Subcutaneous adipose tissue (tissue), 4 donors: Measurements from ENCODE around the gene ARHGEF2. TPM values are rescaled to one million over a fixed set of nuclear protein-coding genes. Genes with fewer than 3 reads are reported as not detected.

ENCODE experiments used
- total RNA-seq, 4 donors: library from RNA; depleted of rRNA; stranded (reverse); fragments of >200 nt; gene quantifications; one replicate each; pipeline ENCODE4 v1.1.0, GENCODE V29; 2016
- TF ChIP-seq, protein P1 (sequence below): fragments of 450-650 bp; IDR thresholded peaks from one replicate; pipeline ENCODE4 v1.5.1; 2016; ENCODE audit warnings: low read depth, mild to moderate bottlenecking, control low read depth, antibody characterized with exemption, moderate library complexity

The ARHGEF2 gene
- total RNA-seq, 4 donors from 2014 or later: 77.9 to 143 (median 131) TPM

GRCh38 chr1:156002188-156002911, 24.0 kb upstream of the ARHGEF2 start:
- TF ChIP-seq, protein P1, sequence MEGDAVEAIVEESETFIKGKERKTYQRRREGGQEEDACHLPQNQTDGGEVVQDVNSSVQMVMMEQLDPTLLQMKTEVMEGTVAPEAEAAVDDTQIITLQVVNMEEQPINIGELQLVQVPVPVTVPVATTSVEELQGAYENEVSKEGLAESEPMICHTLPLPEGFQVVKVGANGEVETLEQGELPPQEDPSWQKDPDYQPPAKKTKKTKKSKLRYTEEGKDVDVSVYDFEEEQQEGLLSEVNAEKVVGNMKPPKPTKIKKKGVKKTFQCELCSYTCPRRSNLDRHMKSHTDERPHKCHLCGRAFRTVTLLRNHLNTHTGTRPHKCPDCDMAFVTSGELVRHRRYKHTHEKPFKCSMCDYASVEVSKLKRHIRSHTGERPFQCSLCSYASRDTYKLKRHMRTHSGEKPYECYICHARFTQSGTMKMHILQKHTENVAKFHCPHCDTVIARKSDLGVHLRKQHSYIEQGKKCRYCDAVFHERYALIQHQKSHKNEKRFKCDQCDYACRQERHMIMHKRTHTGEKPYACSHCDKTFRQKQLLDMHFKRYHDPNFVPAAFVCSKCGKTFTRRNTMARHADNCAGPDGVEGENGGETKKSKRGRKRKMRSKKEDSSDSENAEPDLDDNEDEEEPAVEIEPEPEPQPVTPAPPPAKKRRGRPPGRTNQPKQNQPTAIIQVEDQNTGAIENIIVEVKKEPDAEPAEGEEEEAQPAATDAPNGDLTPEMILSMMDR: no peak

GRCh38 chr1:156001662-156002171, 23.4 kb upstream of the ARHGEF2 start:
- TF ChIP-seq, protein P1: no peak

DNA sequence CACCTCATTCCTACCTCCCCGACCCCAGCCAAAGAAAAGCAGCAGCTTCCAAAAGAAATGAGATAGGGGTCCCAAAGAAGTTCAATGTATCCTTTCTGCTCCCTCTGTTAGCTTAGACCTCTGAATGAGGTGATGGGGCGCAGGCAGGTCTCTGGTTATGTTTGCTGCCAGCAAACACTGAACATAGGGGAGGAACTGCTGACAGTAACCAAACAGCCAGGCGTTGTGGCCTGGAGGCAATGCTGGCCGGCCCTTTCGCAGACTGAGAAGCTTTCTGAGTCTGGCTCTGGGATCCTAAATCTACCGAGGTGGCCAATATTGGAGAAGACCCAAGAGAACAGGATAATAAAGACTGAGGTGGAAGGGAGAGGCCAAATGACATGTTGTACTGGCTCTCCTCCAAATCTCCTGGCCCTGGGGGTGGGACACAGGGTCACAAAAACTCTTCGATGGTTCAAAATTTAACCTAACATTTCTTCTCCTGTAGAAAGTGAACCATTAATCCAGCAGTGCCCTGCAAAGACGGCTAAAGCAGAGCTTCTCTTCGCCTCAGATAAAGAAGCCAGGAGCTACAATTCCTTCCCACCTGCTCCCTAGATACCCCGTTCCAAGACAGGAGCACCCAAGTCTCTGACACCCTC, 22.8 kb upstream of the ARHGEF2 start:
- TF ChIP-seq, protein P1: no peak

GRCh38 chr1:155999964-156000363, 21.6 kb upstream of the ARHGEF2 start:
- TF ChIP-seq, protein P1: no peak

GRCh38 chr1:155996166-155996565, 17.8 kb upstream of the ARHGEF2 start:
- TF ChIP-seq, protein P1: no peak

GRCh38 chr1:155993595-155993994, 15.2 kb upstream of the ARHGEF2 start:
- TF ChIP-seq, protein P1: no peak

DNA sequence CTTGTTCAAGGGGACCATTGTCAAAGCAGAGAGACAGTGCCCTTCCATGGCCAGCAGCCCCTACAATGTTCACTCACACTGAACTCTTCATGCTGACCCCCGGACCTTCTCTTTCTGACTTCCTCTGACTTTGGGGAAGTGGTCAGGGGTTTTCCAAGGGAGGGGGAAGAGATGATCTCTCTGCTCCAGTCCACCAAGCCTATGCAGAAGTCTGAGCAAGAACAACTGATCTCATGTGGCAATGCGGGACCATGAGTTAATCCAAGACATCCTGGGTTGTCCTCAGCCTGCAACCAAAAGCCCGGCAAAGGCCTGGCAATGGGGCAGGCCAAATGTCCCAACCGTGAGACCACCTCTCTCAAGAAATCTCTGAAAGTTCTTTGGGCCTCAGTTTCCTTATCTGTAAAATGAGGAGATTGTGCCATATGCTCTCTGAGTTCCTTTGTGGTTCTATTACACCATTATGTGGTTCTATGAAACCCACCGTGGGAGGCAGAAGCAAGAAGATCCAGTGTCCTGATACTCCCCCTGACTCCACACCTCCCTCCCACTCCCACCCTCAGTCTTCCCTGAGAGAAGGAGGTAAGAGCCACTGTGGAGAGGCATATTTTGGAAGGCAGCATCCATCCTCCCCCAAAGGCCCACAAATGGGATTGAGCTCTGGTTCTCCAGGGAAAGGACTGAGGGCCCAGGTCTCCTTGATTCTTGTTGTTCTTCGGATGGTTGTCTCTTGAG, 11.8 kb upstream of the ARHGEF2 start:
- TF ChIP-seq, protein P1: no peak
